B cell (primary cell): ENCODE measurements around the gene RNLS. TPM values are rescaled to one million over a fixed set of nuclear protein-coding genes. Genes with fewer than 3 reads are reported as not detected.

Source experiments
- ATAC-seq: fragments of 200-7000 bp; cut with Tn5 transposase; one replicate; pipeline ENCODE4 v1.10.0; 2021; ENCODE audit warnings: low read depth, mild to moderate bottlenecking, moderate number of reproducible peaks, moderate library complexity
- CTCF ChIA-PET: fragments of 350-600 bp; sonication (Branson Sonifier 250); formaldehyde crosslinking; loops from one replicate; lab custom pipeline; 2021; ENCODE audit warnings: antibody characterized with exemption, inconsistent platforms; lab: Charles Lee
- POLR2A ChIA-PET: fragments of 350-600 bp; sonication (Branson Sonifier 250); formaldehyde crosslinking; loops from one replicate; lab custom pipeline; 2021; ENCODE audit warnings: antibody characterized with exemption; lab: Charles Lee
- DNase-seq: peaks from one replicate; pipeline ENCODE4 v3.0.0; 2013
- H2AFZ ChIP-seq: 2 replicates; pipeline ENCODE4 v1.6.1; 2012; ENCODE audit warnings: mild to moderate bottlenecking, low read depth, low read length; ENCODE audit not compliant: insufficient read depth, poor library complexity, severe bottlenecking
- H3K27ac ChIP-seq, 2 donors: 1 replicate in 1 of 2; 2 replicates in 1 of 2; pipeline ENCODE4 v1.5.1; 2012 to 2013; ENCODE audit warnings: low read length in 2 of 2, mild to moderate bottlenecking in 2 of 2, moderate library complexity in 1 of 2
- H3K27me3 ChIP-seq, 4 experiments: fragments of 200-600 bp in 1 of 4; sonication (generic) in 1 of 4; replicated peaks in 1 of 4; 1 replicate in 2 of 4; 2 replicates in 2 of 4; pipeline versions ENCODE4 v1.6.1 to v1.7.0; 2013 to 2016; ENCODE audit warnings: low read length in 3 of 4, mild to moderate bottlenecking in 2 of 4, mixed read lengths in 1 of 4, moderate library complexity in 1 of 4; ENCODE audit not compliant: insufficient read depth in 4 of 4, control insufficient read depth in 3 of 4; ENCODE audit errors: control extremely low read depth in 1 of 4
- H3K36me3 ChIP-seq, 2 experiments: replicated peaks in 1 of 2; 1 replicate in 1 of 2; 2 replicates in 1 of 2; pipeline versions ENCODE4 v1.6.1 to v1.7.1; 2013; ENCODE audit warnings: low read length in 1 of 2; ENCODE audit not compliant: insufficient read depth in 2 of 2, control insufficient read depth in 1 of 2; ENCODE audit errors: control extremely low read depth in 1 of 2, extremely low read depth in 1 of 2
- H3K4me1 ChIP-seq, 2 donors: fragments of 200-600 bp in 1 of 2; sonication (generic) in 1 of 2; 1 replicate in 1 of 2; 2 replicates in 1 of 2; pipeline versions ENCODE4 v1.5.1 to v1.6.1; 2013 to 2017; ENCODE audit warnings: low read length in 2 of 2; ENCODE audit not compliant: control insufficient read depth in 2 of 2, insufficient read depth in 2 of 2
- H3K4me2 ChIP-seq: replicated peaks from 2 replicates; pipeline ENCODE3; 2012; ENCODE audit warnings: mild to moderate bottlenecking, low read depth, low read length; ENCODE audit not compliant: poor library complexity, severe bottlenecking
- H3K4me3 ChIP-seq, 5 experiments: fragments of 200-600 bp in 1 of 5; sonication (generic) in 1 of 5; 1 replicate in 3 of 5; 2 replicates in 2 of 5; pipeline versions ENCODE4 v1.5.1 to v1.7.0; 2011 to 2016; ENCODE audit warnings: low read length in 4 of 5, mild to moderate bottlenecking in 4 of 5, low read depth in 2 of 5, control low read depth in 1 of 5, moderate library complexity in 1 of 5; ENCODE audit not compliant: insufficient read depth in 1 of 5; ENCODE audit errors: control extremely low read depth in 1 of 5, extremely low read depth in 1 of 5
- H3K79me2 ChIP-seq: fragments of 200-600 bp; sonication (generic); one replicate; pipeline ENCODE4 v1.6.0; 2016; ENCODE audit warnings: low read length; ENCODE audit not compliant: control insufficient read depth, insufficient read depth
- H3K9ac ChIP-seq: fragments of 200-600 bp; sonication (generic); 2 replicates; pipeline ENCODE4 v1.6.1; 2017; ENCODE audit warnings: mild to moderate bottlenecking, low read length, moderate library complexity
- H3K9me3 ChIP-seq, 3 donors: one replicate each; pipeline versions ENCODE4 v1.6.1 to v1.7.1; 2013; ENCODE audit warnings: low read length in 2 of 3; ENCODE audit not compliant: control insufficient read depth in 2 of 3, insufficient read depth in 1 of 3; ENCODE audit errors: control extremely low read depth in 1 of 3
- H4K20me1 ChIP-seq: 2 replicates; pipeline ENCODE4 v1.6.0; 2012; ENCODE audit warnings: mild to moderate bottlenecking, low read length; ENCODE audit not compliant: insufficient read depth, control insufficient read depth, poor library complexity, severe bottlenecking
- H3K27ac Mint-ChIP-seq: one replicate; pipeline ENCODE4 v1.8.0; 2021; ENCODE audit warnings: mixed read lengths
- H3K27me3 Mint-ChIP-seq: one replicate; pipeline ENCODE4 v1.8.0; 2021; ENCODE audit warnings: mixed read lengths
- H3K4me1 Mint-ChIP-seq: one replicate; pipeline ENCODE4 v1.8.0; 2021; ENCODE audit warnings: mixed read lengths
- H3K4me3 Mint-ChIP-seq: one replicate; pipeline ENCODE4 v1.8.0; 2021; ENCODE audit warnings: mixed read lengths
- H3K9me3 Mint-ChIP-seq: one replicate; pipeline ENCODE4 v1.8.0; 2022; ENCODE audit warnings: mixed read lengths; ENCODE audit not compliant: insufficient read depth
- CTCF ChIP-seq: fragments of 200-600 bp; IDR thresholded peaks from one replicate; pipeline ENCODE4 v1.8.0; 2022; ENCODE audit warnings: antibody characterized with exemption, mild to moderate bottlenecking
- EZH2 ChIP-seq: IDR thresholded peaks from 2 replicates; pipeline ENCODE4 v1.6.1; 2012; ENCODE audit warnings: borderline replicate concordance, low read depth, mild to moderate bottlenecking, moderate library complexity, low read length; ENCODE audit not compliant: insufficient read depth, poor library complexity, severe bottlenecking
- WGBS: methylation state at CpG from one replicate; pipeline ENCODE4 v1.1.5; 2013; ENCODE audit warnings: missing lambda C conversion rate; ENCODE audit not compliant: insufficient coverage; 5-methylcytosine and 5-hydroxymethylcytosine counted together
- intact Hi-C: fragments of 100-400 bp; cut with micrococcal nuclease; formaldehyde crosslinking; loops from one replicate; pipeline ENCODE4 v1.10.0; 2022
- polyA plus RNA-seq: library from polyadenylated mRNA; depleted of rRNA; stranded (reverse); fragments of >200 nt; gene quantifications from 2 replicates; pipeline ENCODE4 v1.2.3, GENCODE V29; 2012
- total RNA-seq, 2 donors: library from RNA; stranded (reverse); fragments of 120-200 nt in 1 of 2; gene quantifications; 1 replicate in 1 of 2; 2 replicates in 1 of 2; pipeline versions ENCODE4 v1.2.3 to v1.2.4, GENCODE V29; 2013 to 2022

Gene RNLS
- total and polyA plus RNA-seq, 2 donors (not counting 1 experiment from before 2014, with no cell fraction given): 3.5 to 7.5 TPM

GRCh38 chr10:88401671-88402347 lies 181.3 kb downstream of the RNLS start:
- Histone ChIP-seq H4K20me1 (no peaks in the 10 kb centered on the region), H3K4me3 (no peak overlapping the region), H3K9ac (no peak overlapping the region), H3K27me3 (no peaks in the 10 kb centered on the region), H3K36me3 (no peaks in the 10 kb centered on the region), H3K27ac (no peak overlapping the region), H3K79me2 (no peaks in the 10 kb centered on the region), H3K9me3 (peaks cover 0 to 23% (median 5%) of the 10 kb centered on the region in 3 donors), H3K4me2 (no peak overlapping the region), H2AFZ (no peak overlapping the region), H3K4me1 (no peaks in the 10 kb centered on the region)
- no peak for DNase-seq
- Mint-ChIP-seq H3K27ac (no peak overlapping the region), H3K4me1 (peaks cover 2% of the 10 kb centered on the region), H3K9me3 (peaks cover 6% of the 10 kb centered on the region), H3K4me3 (no peak overlapping the region), H3K27me3 (no peaks in the 10 kb centered on the region)
- no CpG with 5 or more reads among the region's 2 CpGs for WGBS
- POLR2A ChIA-PET: no interaction called here
- ATAC-seq: no peak
- TF ChIP-seq EZH2: no peak
- TF ChIP-seq CTCF: no peak
- intact Hi-C loops: no loop called here
- CTCF ChIA-PET: interaction anchor here (0.7 to 1.7 kb wide), 5 partner anchors 10 to 294 kb away, joined by 3 to 5 read pairs (median 5); no protein-coding TSS in a partner anchor

- no peaks in the 10 kb centered on the region for H3K79me2 ChIP-seq
- H3K9me3 Mint-ChIP-seq: peaks cover 15% of the 10 kb centered on the region
Observed at GRCh38 chr10:88399240-88399639, 183.9 kb downstream of the RNLS start.

More at GRCh38 chr10:88399240-88399639, 183.9 kb downstream of the RNLS start:
- no peak overlapping the region for H3K27ac Mint-ChIP-seq
- intact Hi-C loops: no loop called here
- H4K20me1 ChIP-seq: no peaks in the 10 kb centered on the region
- H3K27me3 ChIP-seq: no peaks in the 10 kb centered on the region
- no peak overlapping the region for H2AFZ ChIP-seq
- peaks cover 2% of the 10 kb centered on the region for H3K4me1 Mint-ChIP-seq
- no peaks in the 10 kb centered on the region for H3K36me3 ChIP-seq
- CTCF ChIA-PET: no interaction called here
- H3K9me3 ChIP-seq: peaks cover 0 to 39% (median 10%) of the 10 kb centered on the region in 3 donors
- ATAC-seq (no peak), DNase-seq (no peak)
- H3K4me3 ChIP-seq: no peak overlapping the region
- H3K4me2 ChIP-seq: no peak overlapping the region
- no peak for TF ChIP-seq EZH2
- no peak for TF ChIP-seq CTCF
- POLR2A ChIA-PET: no interaction called here
- H3K4me1 ChIP-seq: no peaks in the 10 kb centered on the region
- no peak overlapping the region for H3K9ac ChIP-seq
- H3K27ac ChIP-seq: no peak overlapping the region
- WGBS: no CpG with 5 or more reads among the region's 3 CpGs
- H3K4me3 Mint-ChIP-seq: no peak overlapping the region
- H3K27me3 Mint-ChIP-seq: no peaks in the 10 kb centered on the region
